LNCaP clone FGC (cell line): Measurements from ENCODE around the gene TMSB10.

ENCODE experiments used
- DNase-seq: peaks from one replicate; pipeline ENCODE4 v3.0.0-alpha.2; 2011; ENCODE audit warnings: low read depth
- H3K4me3 ChIP-seq: 2 replicates; pipeline ENCODE4 v1.5.1; 2011; ENCODE audit warnings: mild to moderate bottlenecking, low read depth, low read length, control low read depth
- CTCF ChIP-seq: IDR thresholded peaks from 2 replicates; pipeline ENCODE4 v1.5.1; 2012; ENCODE audit warnings: mild to moderate bottlenecking; ENCODE audit not compliant: control insufficient read depth, insufficient read depth; ENCODE audit errors: extremely low read depth

The TMSB10 gene

GRCh38 chr2:84880395-84880644, 25.1 kb upstream of the TMSB10 start:
- H3K4me3 ChIP-seq = peak overlapping the region; percentile 34; the same call in 1 of the 2 replicates
- no peak for TF ChIP-seq CTCF
- no peak for DNase-seq

- H3K4me3 ChIP-seq = peak within 1 kb of the TSS; percentile 34
- TF ChIP-seq CTCF = no peak
- no peak for DNase-seq
Measured at GRCh38 chr2:84880645-84881521, 24.6 kb upstream of the TMSB10 start, which contains the start of gene TRABD2A. TRABD2A (minus strand) TSS chr2:84881084; CDS start chr2:84881039, 45 bp downstream.

- peak overlapping the region; percentile 21; the same call in 1 of the 2 replicates for H3K4me3 ChIP-seq
- peak; percentile 55 for DNase-seq
- peak; percentile 70 for TF ChIP-seq CTCF
Measured at GRCh38 chr2:84881581-84882413, 23.7 kb upstream of the TMSB10 start.

GRCh38 chr2:84882414-84882738, 23.1 kb upstream of the TMSB10 start:
- H3K4me3 ChIP-seq = no peak overlapping the region
- no peak for TF ChIP-seq CTCF
- DNase-seq = no peak

- H3K4me3 ChIP-seq = no peak overlapping the region
- DNase-seq = no peak
- no peak for TF ChIP-seq CTCF
Measured at GRCh38 chr2:84882775-84883550, 22.5 kb upstream of the TMSB10 start.

- no peak for TF ChIP-seq CTCF
- DNase-seq = no peak
- no peak overlapping the region for H3K4me3 ChIP-seq
Measured at GRCh38 chr2:84884449-84884848, 21.0 kb upstream of the TMSB10 start.
